MM.1S (cell line): ENCODE data around the gene PCP2.

ENCODE experiments used
- DNase-seq: peaks from one replicate; pipeline ENCODE4 v3.0.0-alpha.2; 2015
- H2AFZ ChIP-seq: fragments of 300-600 bp; sonication (generic); 2 replicates; pipeline ENCODE4 v1.6.0; 2016; ENCODE audit warnings: antibody characterized with exemption, low read length
- H3F3A ChIP-seq: fragments of 300-600 bp; sonication (generic); 2 replicates; pipeline ENCODE4 v1.6.1; 2016; ENCODE audit warnings: mild to moderate bottlenecking, antibody characterized with exemption, low read length, moderate library complexity, mixed read lengths; ENCODE audit not compliant: insufficient read depth
- H3K27ac ChIP-seq: fragments of 300-600 bp; sonication (generic); 2 replicates; pipeline ENCODE4 v1.5.1; 2016; ENCODE audit warnings: mild to moderate bottlenecking, low read length
- H3K27me3 ChIP-seq: fragments of 300-600 bp; sonication (generic); replicated peaks from 2 replicates; pipeline ENCODE4 v1.6.0; 2016; ENCODE audit warnings: low read length; ENCODE audit not compliant: insufficient read depth
- H3K36me3 ChIP-seq: fragments of 300-600 bp; sonication (generic); replicated peaks from 2 replicates; pipeline ENCODE4 v1.6.1; 2016; ENCODE audit warnings: mild to moderate bottlenecking, low read length, mixed read lengths; ENCODE audit not compliant: insufficient read depth
- H3K4me1 ChIP-seq: fragments of 300-600 bp; sonication (generic); 2 replicates; pipeline ENCODE4 v1.6.1; 2016; ENCODE audit warnings: low read length, mixed read lengths
- H3K4me2 ChIP-seq: fragments of 300-600 bp; sonication (generic); 2 replicates; pipeline ENCODE4 v1.6.0; 2016; ENCODE audit warnings: low read depth, low read length
- H3K4me3 ChIP-seq: fragments of 300-600 bp; sonication (generic); 2 replicates; pipeline ENCODE4 v1.5.1; 2016; ENCODE audit warnings: low read length, mixed read lengths
- H3K79me2 ChIP-seq: fragments of 300-600 bp; sonication (generic); 2 replicates; pipeline ENCODE4 v1.6.1; 2016; ENCODE audit warnings: mixed run types, low read length, mixed read lengths
- H3K9ac ChIP-seq: fragments of 300-600 bp; sonication (generic); 2 replicates; pipeline ENCODE4 v1.6.1; 2016; ENCODE audit warnings: low read length, mixed read lengths
- H3K9me2 ChIP-seq: fragments of 300-600 bp; sonication (generic); replicated peaks from 2 replicates; pipeline ENCODE4 v1.6.1; 2016; ENCODE audit warnings: mild to moderate bottlenecking, low read length, mixed read lengths; ENCODE audit not compliant: insufficient read depth
- H3K9me3 ChIP-seq: fragments of 300-600 bp; sonication (generic); replicated peaks from 2 replicates; pipeline ENCODE4 v1.6.1; 2016; ENCODE audit warnings: mild to moderate bottlenecking, low read length, mixed read lengths; ENCODE audit not compliant: insufficient read depth
- H4K20me1 ChIP-seq: fragments of 300-600 bp; sonication (generic); 2 replicates; pipeline ENCODE4 v1.6.1; 2016; ENCODE audit warnings: mild to moderate bottlenecking, low read length, moderate library complexity, mixed read lengths; ENCODE audit not compliant: insufficient read depth
- CTCF ChIP-seq: fragments of 300-600 bp; sonication (generic); IDR thresholded peaks from 2 replicates; pipeline ENCODE4 v1.5.1; 2016; ENCODE audit warnings: antibody characterized with exemption, low read length, mixed read lengths
- EZH2 ChIP-seq: fragments of 300-600 bp; sonication (generic); optimal IDR thresholded peaks from 2 replicates; pipeline ENCODE3; 2017; ENCODE audit warnings: low read depth, mild to moderate bottlenecking, antibody characterized with exemption, low read length, mixed read lengths
- EZH2phosphoT487 ChIP-seq: fragments of 300-600 bp; sonication (generic); IDR thresholded peaks from 2 replicates; pipeline ENCODE4 v1.6.1; 2018; ENCODE audit warnings: antibody characterized with exemption, low read length

Gene PCP2

GRCh38 chr19:7637374-7638256, 4.1 kb upstream of the PCP2 start:
- Histone ChIP-seq H3K9ac (peak overlapping the region; percentile 85), H3K27ac (no peak overlapping the region), H2AFZ (peak overlapping the region; percentile 88), H3F3A (no peaks in the 10 kb centered on the region), H3K27me3 (no peaks in the 10 kb centered on the region), H3K79me2 (peaks cover 19% of the 10 kb centered on the region), H3K4me3 (peak overlapping the region; percentile 90), H3K4me2 (peak overlapping the region; percentile 91), H4K20me1 (no peaks in the 10 kb centered on the region), H3K9me3 (no peaks in the 10 kb centered on the region), H3K9me2 (no peaks in the 10 kb centered on the region), H3K4me1 (peaks cover 3% of the 10 kb centered on the region), H3K36me3 (no peaks in the 10 kb centered on the region)
- DNase-seq: no peak
- no peak for TF ChIP-seq EZH2
- no peak for TF ChIP-seq CTCF
- no peak for TF ChIP-seq EZH2phosphoT487

- peak within 1 kb of the TSS; percentile 85 for H3K9ac ChIP-seq
- no peaks in the 10 kb centered on the region for H4K20me1 ChIP-seq
- peaks cover 19% of the 10 kb centered on the region for H3K79me2 ChIP-seq
- TF ChIP-seq EZH2 (no peak), CTCF (peak; percentile 15; the same call in 1 of the 2 replicates)
- no peaks in the 10 kb centered on the region for H3K36me3 ChIP-seq
- no peak within 1 kb of the TSS for H3K27ac ChIP-seq
- no peaks in the 10 kb centered on the region for H3K9me3 ChIP-seq
- H2AFZ ChIP-seq: peak within 1 kb of the TSS; percentile 88
- peak; percentile 90 for DNase-seq
- H3K27me3 ChIP-seq: no peaks in the 10 kb centered on the region
- H3F3A ChIP-seq: no peaks in the 10 kb centered on the region
- H3K4me2 ChIP-seq: peak within 1 kb of the TSS; percentile 91
- H3K4me3 ChIP-seq: peak within 1 kb of the TSS; percentile 90
- H3K9me2 ChIP-seq: no peaks in the 10 kb centered on the region
- H3K4me1 ChIP-seq: peaks cover 3% of the 10 kb centered on the region
Measured at GRCh38 chr19:7636691-7637373, 3.3 kb upstream of the PCP2 start, which contains the start of gene STXBP2. Gene STXBP2 (plus strand): TSS chr19:7637110. CDS start chr19:7637150, 40 bp downstream.

GRCh38 chr19:7636317-7636690, 2.8 kb upstream of the PCP2 start:
- Histone ChIP-seq H3K27me3 (no peaks in the 10 kb centered on the region), H3K9ac (no peak overlapping the region), H3K4me3 (no peak overlapping the region), H3K79me2 (peaks cover 19% of the 10 kb centered on the region), H3K9me3 (no peaks in the 10 kb centered on the region), H4K20me1 (no peaks in the 10 kb centered on the region), H3K4me1 (peaks cover 3% of the 10 kb centered on the region), H3K9me2 (no peaks in the 10 kb centered on the region), H2AFZ (peak overlapping the region; percentile 88), H3K4me2 (peak overlapping the region; percentile 46; the same call in 1 of the 2 replicates), H3F3A (no peaks in the 10 kb centered on the region), H3K36me3 (no peaks in the 10 kb centered on the region), H3K27ac (no peak overlapping the region)
- TF ChIP-seq CTCF: no peak
- TF ChIP-seq EZH2: no peak
- no peak for DNase-seq
